ENCODE measurements around the gene MDGA2. TPM values are rescaled to one million over a fixed set of nuclear protein-coding genes. Genes with fewer than 3 reads are reported as not detected.

Gene MDGA2
- total RNA-seq, 2 experiments from 2014 or later = not detected

DNA sequence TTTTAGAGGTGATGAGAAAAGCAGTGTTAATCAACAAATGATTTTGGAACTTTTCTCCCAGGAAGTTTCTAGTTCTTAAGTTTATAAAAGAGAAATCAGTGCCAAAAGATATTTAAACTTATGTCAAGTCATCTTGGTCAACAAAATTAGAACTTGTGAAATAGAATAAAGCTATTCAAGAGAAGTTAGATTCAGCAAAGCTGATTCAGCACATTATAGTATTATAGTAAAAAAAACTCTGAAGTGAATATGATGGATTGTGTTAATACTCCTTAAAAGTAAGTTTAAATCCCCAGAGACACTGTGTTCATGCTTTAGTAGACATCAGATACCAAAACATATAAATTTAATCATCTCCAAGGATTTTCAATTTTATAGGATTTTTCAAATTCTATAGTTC lies 813.7 kb downstream of the MDGA2 start:
- H3K36me3 Mint-ChIP-seq = no peaks in the 10 kb centered on the region
- peaks cover 4% of the 10 kb centered on the region for H3K9me3 Mint-ChIP-seq
- no peaks in the 10 kb centered on the region for H3K27me3 Mint-ChIP-seq
- no peak overlapping the region for H3K4me3 Mint-ChIP-seq
- no peak overlapping the region for H3K27ac Mint-ChIP-seq
- no peaks in the 10 kb centered on the region for H3K4me1 Mint-ChIP-seq
- no peak for ATAC-seq (ENCODE audit: low read depth)
- DNase-seq = no peak
- POLR2A ChIA-PET = no interaction called here

DNA sequence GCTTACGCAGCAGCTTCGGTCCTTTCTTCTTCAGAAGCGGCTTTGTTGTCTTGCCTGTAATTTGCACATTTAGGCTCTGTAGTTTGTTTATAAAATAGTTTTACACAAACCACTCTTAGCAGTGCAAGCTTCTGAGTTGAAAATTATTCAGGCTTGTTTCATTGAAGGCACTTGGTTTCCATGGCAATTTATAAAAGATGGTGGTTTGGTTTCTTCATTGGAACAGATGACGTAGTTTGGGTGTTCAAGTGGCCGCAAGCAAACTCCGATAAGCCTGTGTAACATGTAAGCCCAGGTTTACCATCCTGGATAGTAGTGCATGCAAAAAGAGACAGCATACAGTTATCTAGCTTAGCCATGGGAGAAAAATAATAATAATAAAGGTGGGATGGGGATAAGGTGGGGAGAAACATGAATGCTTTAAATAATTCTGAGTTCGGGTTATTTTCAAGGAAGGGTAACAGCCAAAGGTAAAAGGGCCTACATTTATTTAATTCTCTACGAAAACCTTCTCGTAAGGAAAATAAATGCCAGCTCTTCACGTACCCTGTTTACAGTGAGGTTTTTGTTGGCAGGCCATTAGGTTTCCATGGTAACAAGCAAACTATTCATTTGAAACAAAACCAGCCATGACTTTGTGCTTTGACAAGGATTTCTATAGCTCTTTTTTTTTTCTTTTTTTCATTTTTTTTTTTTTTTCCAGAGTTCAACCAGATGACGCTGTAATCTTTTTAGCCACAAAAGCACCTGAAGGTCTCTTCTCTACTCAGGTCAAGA lies 834.3 kb downstream of the MDGA2 start:
- Mint-ChIP-seq H3K27me3 (no peaks in the 10 kb centered on the region), H3K9me3 (no peaks in the 10 kb centered on the region), H3K36me3 (no peaks in the 10 kb centered on the region), H3K4me3 (no peak overlapping the region), H3K4me1 (no peaks in the 10 kb centered on the region), H3K27ac (no peak overlapping the region)
- POLR2A ChIA-PET = no interaction called here
- no peak for ATAC-seq (ENCODE audit: low read depth)
- no peak for DNase-seq

DNA sequence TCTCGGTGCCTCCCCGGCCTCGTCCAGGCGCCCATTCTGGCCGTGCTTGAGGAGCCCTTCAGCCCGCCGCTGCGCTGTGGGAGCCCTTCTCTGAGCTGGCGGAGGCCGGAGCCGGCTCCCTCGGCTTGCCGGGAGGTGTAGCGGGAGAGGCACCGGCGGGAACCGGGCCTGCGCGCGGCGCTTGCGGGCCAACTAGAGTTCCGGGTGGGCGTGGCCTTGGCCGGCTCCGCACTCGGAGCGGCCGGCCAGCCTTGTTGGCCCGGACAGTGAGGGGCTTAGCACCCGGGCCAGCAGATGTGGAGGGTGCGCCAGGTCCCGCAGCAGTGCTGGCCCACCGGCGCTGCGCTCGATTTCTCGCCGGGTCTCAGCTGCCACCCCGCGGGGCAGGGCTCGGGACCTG lies 855.1 kb downstream of the MDGA2 start:
- Mint-ChIP-seq H3K4me3 (no peak overlapping the region), H3K36me3 (no peaks in the 10 kb centered on the region)
- POLR2A ChIA-PET = no interaction called here

DNA sequence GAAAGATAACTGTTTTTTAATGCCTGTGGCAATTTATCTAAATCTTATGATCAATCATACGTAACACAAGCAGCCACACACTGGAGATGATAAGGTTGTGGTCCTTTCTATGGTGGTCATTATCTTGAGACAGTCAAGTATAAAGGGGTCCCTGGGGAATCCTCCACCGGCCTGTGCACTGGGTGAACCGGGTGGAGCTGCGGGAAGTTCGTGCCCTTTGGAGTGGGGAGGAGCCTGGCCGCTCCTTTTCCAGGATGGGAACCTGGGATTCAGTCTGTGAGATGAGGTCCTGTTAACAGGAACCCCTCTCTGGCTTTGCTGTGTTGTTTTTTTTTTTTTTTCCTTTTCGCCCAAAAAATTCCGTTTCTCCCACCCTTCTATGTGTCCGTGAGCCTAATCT lies 856.3 kb downstream of the MDGA2 start:
- DNase-seq (no peak), ATAC-seq (ENCODE audit: low read depth) (no peak)
- Mint-ChIP-seq H3K4me1 (no peaks in the 10 kb centered on the region), H3K4me3 (no peak overlapping the region), H3K36me3 (no peaks in the 10 kb centered on the region), H3K9me3 (no peaks in the 10 kb centered on the region), H3K27me3 (no peaks in the 10 kb centered on the region), H3K27ac (no peak overlapping the region)
- POLR2A ChIA-PET = no interaction called here

More for the DNA sequence above, 855.1 kb downstream of the MDGA2 start:
- DNase-seq = no peak
- ATAC-seq (ENCODE audit: low read depth) = no peak
- Mint-ChIP-seq H3K27ac (no peak overlapping the region), H3K4me1 (no peaks in the 10 kb centered on the region), H3K27me3 (no peaks in the 10 kb centered on the region), H3K9me3 (no peaks in the 10 kb centered on the region)

DNA sequence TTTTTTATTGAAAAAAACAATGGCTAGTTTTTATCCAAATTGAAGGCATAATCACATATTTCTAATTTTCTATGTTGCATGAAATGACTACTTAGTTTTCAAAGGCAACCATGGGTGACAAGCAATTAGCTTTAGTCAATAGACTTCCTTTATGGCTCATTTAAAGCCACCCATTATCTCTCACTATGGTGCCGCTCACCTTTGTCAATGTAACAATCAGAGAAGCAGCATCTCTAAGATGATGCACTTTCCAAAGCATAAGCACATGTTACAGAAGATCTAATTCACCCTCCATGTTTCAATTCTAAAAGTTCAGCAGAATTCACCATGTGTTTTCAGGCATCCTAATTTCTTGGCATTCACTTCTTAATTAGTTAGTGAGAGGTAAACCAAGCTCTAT lies 857.3 kb downstream of the MDGA2 start:
- POLR2A ChIA-PET = no interaction called here
- Mint-ChIP-seq H3K4me1 (no peaks in the 10 kb centered on the region), H3K27ac (no peak overlapping the region), H3K27me3 (no peaks in the 10 kb centered on the region), H3K36me3 (no peaks in the 10 kb centered on the region), H3K9me3 (no peaks in the 10 kb centered on the region), H3K4me3 (no peak overlapping the region)
- DNase-seq (no peak), ATAC-seq (ENCODE audit: low read depth) (no peak)

DNA sequence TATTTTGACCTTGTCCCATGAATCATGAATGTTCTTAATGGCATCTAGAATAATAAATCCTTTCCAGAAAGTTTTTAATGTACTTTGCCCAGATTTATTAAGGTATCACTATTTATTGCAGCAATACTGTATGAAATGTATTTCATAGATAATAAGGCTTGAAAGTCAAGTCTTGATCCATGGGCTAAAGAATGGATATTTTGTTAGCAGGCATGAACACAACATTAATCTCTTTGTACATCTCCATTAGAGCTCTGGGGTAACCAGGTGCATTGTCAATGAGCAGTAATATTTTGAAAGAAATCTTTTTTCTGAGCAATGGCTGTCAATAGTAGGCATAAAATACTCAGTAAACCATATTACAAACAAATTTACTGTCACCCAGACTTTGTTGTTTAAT lies 882.3 kb downstream of the MDGA2 start:
- H3K27me3 Mint-ChIP-seq = no peaks in the 10 kb centered on the region
- no peaks in the 10 kb centered on the region for H3K36me3 Mint-ChIP-seq
- no peak overlapping the region for H3K4me3 Mint-ChIP-seq
- POLR2A ChIA-PET = no interaction called here
- H3K27ac Mint-ChIP-seq = no peak overlapping the region
- DNase-seq (no peak), ATAC-seq (ENCODE audit: low read depth) (no peak)
- no peaks in the 10 kb centered on the region for H3K4me1 Mint-ChIP-seq
- H3K9me3 Mint-ChIP-seq = peaks cover 4% of the 10 kb centered on the region

Data from activated naive CD8-positive, alpha-beta T cell treated with anti-CD3 and anti-CD28 coated beads, Interleukin-2, amount 10 ng/mL, durations not matched to agents 7 days and 5 days (primary cell).